ENCODE measurements around the gene PTPRG. TPM values are rescaled to one million over a fixed set of nuclear protein-coding genes. Genes with fewer than 3 reads are reported as not detected.

The PTPRG gene
- total RNA-seq, 1 donor, result 148 TPM

GRCh38 chr3:61824553-61825135 lies 263.3 kb downstream of the PTPRG start:
- Histone ChIP-seq H3K27ac (ENCODE audit: low read depth, low read length) (no peak overlapping the region), H3K9me3 (ENCODE audit: low read depth, low read length) (no peaks in the 10 kb centered on the region), H3K27me3 (ENCODE audit: insufficient read depth, low read length) (no peaks in the 10 kb centered on the region), H3K4me1 (ENCODE audit: insufficient read depth, low read length) (peaks cover 29% of the 10 kb centered on the region), H3K36me3 (ENCODE audit: insufficient read depth, low read length) (no peaks in the 10 kb centered on the region), H4K20me1 (ENCODE audit: insufficient read depth, low read length) (no peaks in the 10 kb centered on the region), H3K79me2 (ENCODE audit: insufficient read depth, low read length) (peaks cover 20% of the 10 kb centered on the region), H3K4me2 (ENCODE audit: insufficient read depth, low read length) (no peak overlapping the region), H3K4me3 (ENCODE audit: insufficient read depth, low read length) (no peak overlapping the region), H2AFZ (ENCODE audit: low read length) (no peak overlapping the region)
- DNase-seq (ENCODE audit: insufficient read length, low spot score, missing footprints), result no peak
- TF ChIP-seq, protein P1, sequence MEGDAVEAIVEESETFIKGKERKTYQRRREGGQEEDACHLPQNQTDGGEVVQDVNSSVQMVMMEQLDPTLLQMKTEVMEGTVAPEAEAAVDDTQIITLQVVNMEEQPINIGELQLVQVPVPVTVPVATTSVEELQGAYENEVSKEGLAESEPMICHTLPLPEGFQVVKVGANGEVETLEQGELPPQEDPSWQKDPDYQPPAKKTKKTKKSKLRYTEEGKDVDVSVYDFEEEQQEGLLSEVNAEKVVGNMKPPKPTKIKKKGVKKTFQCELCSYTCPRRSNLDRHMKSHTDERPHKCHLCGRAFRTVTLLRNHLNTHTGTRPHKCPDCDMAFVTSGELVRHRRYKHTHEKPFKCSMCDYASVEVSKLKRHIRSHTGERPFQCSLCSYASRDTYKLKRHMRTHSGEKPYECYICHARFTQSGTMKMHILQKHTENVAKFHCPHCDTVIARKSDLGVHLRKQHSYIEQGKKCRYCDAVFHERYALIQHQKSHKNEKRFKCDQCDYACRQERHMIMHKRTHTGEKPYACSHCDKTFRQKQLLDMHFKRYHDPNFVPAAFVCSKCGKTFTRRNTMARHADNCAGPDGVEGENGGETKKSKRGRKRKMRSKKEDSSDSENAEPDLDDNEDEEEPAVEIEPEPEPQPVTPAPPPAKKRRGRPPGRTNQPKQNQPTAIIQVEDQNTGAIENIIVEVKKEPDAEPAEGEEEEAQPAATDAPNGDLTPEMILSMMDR (IDR thresholded peaks at IDR 0.05; ENCODE audit: extremely low read depth, low read depth, low read length), result no peak

- Histone ChIP-seq H2AFZ (ENCODE audit: low read length) (no peak overlapping the region), H3K9me3 (ENCODE audit: low read depth, low read length) (no peaks in the 10 kb centered on the region), H3K79me2 (ENCODE audit: insufficient read depth, low read length) (peaks cover 17% of the 10 kb centered on the region), H3K4me2 (ENCODE audit: insufficient read depth, low read length) (no peak overlapping the region), H4K20me1 (ENCODE audit: insufficient read depth, low read length) (no peaks in the 10 kb centered on the region), H3K27me3 (ENCODE audit: insufficient read depth, low read length) (no peaks in the 10 kb centered on the region), H3K27ac (ENCODE audit: low read depth, low read length) (no peak overlapping the region), H3K36me3 (ENCODE audit: insufficient read depth, low read length) (no peaks in the 10 kb centered on the region), H3K4me3 (ENCODE audit: insufficient read depth, low read length) (no peak overlapping the region), H3K4me1 (ENCODE audit: insufficient read depth, low read length) (peaks cover 23% of the 10 kb centered on the region)
- TF ChIP-seq, protein P1 (IDR thresholded peaks at IDR 0.05; ENCODE audit: extremely low read depth, low read depth, low read length), result no peak
- no peak for DNase-seq (ENCODE audit: insufficient read length, low spot score, missing footprints)
These were observed 264.8 kb downstream of the PTPRG start for GRCh38 chr3:61826161-61826560.

GRCh38 chr3:61828184-61828874 lies 267.0 kb downstream of the PTPRG start:
- peaks cover 25% of the 10 kb centered on the region for H3K4me1 ChIP-seq (ENCODE audit: insufficient read depth, low read length)
- no peaks in the 10 kb centered on the region for H3K27me3 ChIP-seq (ENCODE audit: insufficient read depth, low read length)
- no peaks in the 10 kb centered on the region for H3K9me3 ChIP-seq (ENCODE audit: low read depth, low read length)
- H3K27ac ChIP-seq (ENCODE audit: low read depth, low read length), result no peak overlapping the region
- DNase-seq (ENCODE audit: insufficient read length, low spot score, missing footprints), result no peak
- no peak overlapping the region for H3K4me3 ChIP-seq (ENCODE audit: insufficient read depth, low read length)
- H4K20me1 ChIP-seq (ENCODE audit: insufficient read depth, low read length), result no peaks in the 10 kb centered on the region
- no peak overlapping the region for H2AFZ ChIP-seq (ENCODE audit: low read length)
- H3K36me3 ChIP-seq (ENCODE audit: insufficient read depth, low read length), result no peaks in the 10 kb centered on the region
- peaks cover 22% of the 10 kb centered on the region for H3K79me2 ChIP-seq (ENCODE audit: insufficient read depth, low read length)
- TF ChIP-seq, protein P1 (IDR thresholded peaks at IDR 0.05; ENCODE audit: extremely low read depth, low read depth, low read length), result no peak
- H3K4me2 ChIP-seq (ENCODE audit: insufficient read depth, low read length), result no peak overlapping the region

DNA sequence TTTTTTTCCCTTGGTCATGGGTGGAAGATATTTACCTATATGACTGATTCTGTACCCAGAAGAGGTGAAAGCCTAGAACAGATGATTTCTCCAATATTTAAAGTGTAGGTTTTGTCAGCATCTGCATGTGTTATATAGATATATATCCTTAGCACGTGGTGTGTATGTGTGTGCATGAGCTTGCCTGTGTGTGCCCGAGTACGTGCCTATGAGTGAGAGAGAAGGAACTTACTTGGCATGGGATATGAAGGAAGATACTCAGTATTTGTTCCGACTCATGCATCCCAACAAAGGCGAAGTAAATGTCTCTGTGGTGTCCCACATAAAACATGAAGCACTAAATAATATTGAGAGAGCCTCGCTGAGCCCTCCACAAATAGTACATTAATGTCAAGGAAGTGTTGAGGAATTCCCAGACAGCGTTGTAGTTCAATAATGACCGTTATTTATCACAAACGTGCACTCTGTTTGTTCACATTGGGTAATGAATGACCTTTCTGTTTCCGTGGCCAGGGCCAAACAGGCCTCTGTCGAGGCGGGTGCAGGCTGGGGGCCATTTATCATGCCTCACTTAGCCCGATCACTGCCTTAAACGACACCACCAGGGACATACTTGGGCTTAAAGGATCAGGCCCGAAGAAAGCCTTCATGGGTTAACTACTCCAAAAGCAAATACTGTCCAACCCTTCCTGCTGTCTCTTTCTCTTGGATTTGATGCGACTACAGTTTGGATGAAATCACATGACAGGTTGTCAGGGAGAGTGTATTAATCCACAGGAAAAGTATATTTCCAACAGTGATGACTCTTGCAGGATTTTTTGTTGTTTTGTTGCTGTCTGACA lies 267.7 kb downstream of the PTPRG start:
- DNase-seq (ENCODE audit: insufficient read length, low spot score, missing footprints), result peak; percentile 53
- peaks cover 25% of the 10 kb centered on the region for H3K4me1 ChIP-seq (ENCODE audit: insufficient read depth, low read length)
- TF ChIP-seq, protein P1 (IDR thresholded peaks at IDR 0.05; ENCODE audit: extremely low read depth, low read depth, low read length), result no peak
- H3K27ac ChIP-seq (ENCODE audit: low read depth, low read length), result no peak overlapping the region
- H3K36me3 ChIP-seq (ENCODE audit: insufficient read depth, low read length), result no peaks in the 10 kb centered on the region
- H3K27me3 ChIP-seq (ENCODE audit: insufficient read depth, low read length), result no peaks in the 10 kb centered on the region
- no peak overlapping the region for H3K4me2 ChIP-seq (ENCODE audit: insufficient read depth, low read length)
- no peaks in the 10 kb centered on the region for H4K20me1 ChIP-seq (ENCODE audit: insufficient read depth, low read length)
- no peaks in the 10 kb centered on the region for H3K9me3 ChIP-seq (ENCODE audit: low read depth, low read length)
- H2AFZ ChIP-seq (ENCODE audit: low read length), result no peak overlapping the region
- H3K4me3 ChIP-seq (ENCODE audit: insufficient read depth, low read length), result no peak overlapping the region
- peaks cover 22% of the 10 kb centered on the region for H3K79me2 ChIP-seq (ENCODE audit: insufficient read depth, low read length)

All from osteoblast (primary cell).